Caco-2 (cell line): ENCODE data around the gene MYADML2. TPM values are rescaled to one million over a fixed set of nuclear protein-coding genes. Genes with fewer than 3 reads are reported as not detected.

Source experiments
- BruUV-seq: library from RNA; stranded (reverse); fragments of 400-500 nt; replicated peaks from 2 replicates; lab custom pipeline; 2021; lab: Mats Ljungman, UMichigan
- CTCF ChIA-PET: fragments of 300-600 bp; sonication (Branson Sonifier 250); formaldehyde crosslinking; loops from one replicate; lab custom pipeline; 2022; ENCODE audit warnings: antibody characterized with exemption; lab: Charles Lee
- POLR2A ChIA-PET: fragments of 300-600 bp; sonication (Branson Sonifier 250); formaldehyde crosslinking; loops from one replicate; lab custom pipeline; 2022; ENCODE audit warnings: antibody characterized with exemption; lab: Charles Lee
- DNase-seq, 2 experiments: peaks; one replicate each; pipeline versions ENCODE4 v3.0.0 to v3.0.0-alpha.2; 2020 to 2022
- H3K27me3 ChIP-seq: replicated peaks from 2 replicates; pipeline ENCODE4 v1.6.0; 2011; ENCODE audit warnings: low read length; ENCODE audit not compliant: control insufficient read depth, insufficient read depth
- H3K36me3 ChIP-seq: 2 replicates; pipeline ENCODE4 v1.5.1; 2011; ENCODE audit warnings: low read length; ENCODE audit not compliant: control insufficient read depth, insufficient read depth
- H3K4me1 ChIP-seq: fragments of 250-450 bp; sonication (Bioruptor Pico); 2 replicates; pipeline ENCODE4 v1.5.1; 2020; ENCODE audit warnings: mild to moderate bottlenecking
- H3K4me3 ChIP-seq: 2 replicates; pipeline ENCODE4 v1.5.1; 2011; ENCODE audit warnings: low read depth, mild to moderate bottlenecking, control low read depth, low read length
- H3K9me3 ChIP-seq: fragments of 250-450 bp; sonication (Bioruptor Pico); 2 replicates; pipeline ENCODE4 v1.5.1; 2020; ENCODE audit warnings: mild to moderate bottlenecking, moderate library complexity
- H3K27ac Mint-ChIP-seq: one replicate; pipeline ENCODE4 v1.8.0; 2022; ENCODE audit warnings: mixed read lengths; ENCODE audit not compliant: unreplicated experiment
- H3K27me3 Mint-ChIP-seq: one replicate; pipeline ENCODE4 v1.8.0; 2022; ENCODE audit warnings: mixed read lengths; ENCODE audit not compliant: insufficient read depth, unreplicated experiment
- H3K36me3 Mint-ChIP-seq: one replicate; pipeline ENCODE4 v1.8.0; 2022; ENCODE audit warnings: mild to moderate bottlenecking, mixed read lengths; ENCODE audit not compliant: insufficient read depth, unreplicated experiment
- H3K4me1 Mint-ChIP-seq: one replicate; pipeline ENCODE4 v1.8.0; 2022; ENCODE audit warnings: low read depth, mixed read lengths; ENCODE audit not compliant: unreplicated experiment
- H3K4me3 Mint-ChIP-seq: one replicate; pipeline ENCODE4 v1.8.0; 2022; ENCODE audit warnings: mild to moderate bottlenecking, moderate library complexity, mixed read lengths; ENCODE audit not compliant: unreplicated experiment
- H3K9me3 Mint-ChIP-seq: one replicate; pipeline ENCODE4 v1.8.0; 2022; ENCODE audit warnings: mixed read lengths; ENCODE audit not compliant: unreplicated experiment
- CTCF ChIP-seq, 2 experiments: fragments of 200-600 bp in 1 of 2; IDR thresholded peaks; 1 replicate in 1 of 2; 2 replicates in 1 of 2; pipeline versions ENCODE4 v1.5.1 to v1.8.0; 2011 to 2022; ENCODE audit warnings: antibody characterized with exemption in 1 of 2, control low read depth in 1 of 2, inconsistent platforms in 1 of 2, low read depth in 1 of 2, low read length in 1 of 2, mild to moderate bottlenecking in 1 of 2, moderate library complexity in 1 of 2; ENCODE audit not compliant: insufficient read depth in 1 of 2, severe bottlenecking in 1 of 2, unreplicated experiment in 1 of 2
- intact Hi-C: fragments of 100-400 bp; cut with micrococcal nuclease; formaldehyde crosslinking; loops from one replicate; pipeline ENCODE4 v1.10.0; 2022; ENCODE audit not compliant: unreplicated experiment
- total RNA-seq: library from RNA; stranded (reverse); gene quantifications from 2 replicates; pipeline ENCODE4 v1.2.3, GENCODE V29; 2022

Gene MYADML2
- total RNA-seq, 1 experiment from 2014 or later: not detected

- POLR2A ChIA-PET: no interaction called here
- H3K9me3 ChIP-seq: no peaks in the 10 kb centered on the region
Observed at GRCh38 chr17:81905424-81905875, 41.6 kb downstream of the MYADML2 start.

GRCh38 chr17:81904600-81905423 lies 42.2 kb downstream of the MYADML2 start:
- ChIA-PET POLR2A (no interaction called here), CTCF (interaction anchor here (0.5 kb wide), 1 partner anchor 23 kb away, joined by 5 read pairs; the partner anchor contains the start of gene MAFG)
- H3K27ac Mint-ChIP-seq: no peak overlapping the region
- Histone ChIP-seq H3K9me3 (no peaks in the 10 kb centered on the region), H3K4me1 (peaks cover 7% of the 10 kb centered on the region), H3K36me3 (peaks cover 12% of the 10 kb centered on the region; the same call in 1 of the 2 replicates), H3K27me3 (no peaks in the 10 kb centered on the region), H3K4me3 (no peak overlapping the region)
- DNase-seq: no peak
- TF ChIP-seq CTCF (IDR thresholded peaks at IDR 0.05; ENCODE audit: insufficient read depth in 1 of 2, low read depth in 1 of 2, low read length in 1 of 2, severe bottlenecking in 1 of 2, unreplicated experiment in 1 of 2): no peak
- BruUV-seq: TSS peak; percentile 8
- intact Hi-C loops: no loop called here
- H3K9me3 Mint-ChIP-seq: no peaks in the 10 kb centered on the region
- H3K4me1 Mint-ChIP-seq: peaks cover 7% of the 10 kb centered on the region
- no peaks in the 10 kb centered on the region for H3K27me3 Mint-ChIP-seq
- peaks cover 87% of the 10 kb centered on the region for H3K36me3 Mint-ChIP-seq
- H3K4me3 Mint-ChIP-seq: no peak overlapping the region

More at GRCh38 chr17:81905424-81905875, 41.6 kb downstream of the MYADML2 start:
- Mint-ChIP-seq H3K9me3 (no peaks in the 10 kb centered on the region), H3K27me3 (no peaks in the 10 kb centered on the region), H3K27ac (no peak overlapping the region), H3K36me3 (peaks cover 87% of the 10 kb centered on the region), H3K4me3 (no peak overlapping the region), H3K4me1 (peaks cover 7% of the 10 kb centered on the region)
- H3K4me3 ChIP-seq: no peak overlapping the region
- no peak for TF ChIP-seq CTCF (IDR thresholded peaks at IDR 0.05; ENCODE audit: insufficient read depth in 1 of 2, low read depth in 1 of 2, low read length in 1 of 2, severe bottlenecking in 1 of 2, unreplicated experiment in 1 of 2)
- intact Hi-C loops: no loop called here
- CTCF ChIA-PET: no interaction called here
- BruUV-seq: no TSS peak
- peaks cover 12% of the 10 kb centered on the region for H3K4me1 ChIP-seq
- DNase-seq: no peak
- no peaks in the 10 kb centered on the region for H3K27me3 ChIP-seq
- peaks cover 12% of the 10 kb centered on the region; the same call in 1 of the 2 replicates for H3K36me3 ChIP-seq

GRCh38 chr17:81903896-81904599 lies 43.0 kb downstream of the MYADML2 start:
- DNase-seq: no peak
- Histone ChIP-seq H3K4me3 (no peak overlapping the region), H3K9me3 (no peaks in the 10 kb centered on the region), H3K27me3 (no peaks in the 10 kb centered on the region), H3K36me3 (peaks cover 9% of the 10 kb centered on the region; the same call in 1 of the 2 replicates), H3K4me1 (no peaks in the 10 kb centered on the region; the same call in 1 of the 2 replicates)
- ChIA-PET POLR2A (no interaction called here), CTCF (interaction anchor here (0.5 kb wide), 1 partner anchor 24 kb away, joined by 5 read pairs; the partner anchor contains the start of gene MAFG)
- Mint-ChIP-seq H3K4me1 (peaks cover 7% of the 10 kb centered on the region), H3K27ac (no peak overlapping the region), H3K27me3 (no peaks in the 10 kb centered on the region), H3K4me3 (no peak overlapping the region), H3K9me3 (no peaks in the 10 kb centered on the region), H3K36me3 (peaks cover 88% of the 10 kb centered on the region)
- intact Hi-C loops: no loop called here
- no TSS peak for BruUV-seq
- no peak for TF ChIP-seq CTCF (IDR thresholded peaks at IDR 0.05; ENCODE audit: insufficient read depth in 1 of 2, low read depth in 1 of 2, low read length in 1 of 2, severe bottlenecking in 1 of 2, unreplicated experiment in 1 of 2)
